Medulla oblongata (tissue), 1 donor: Measurements from ENCODE around the gene DAB2.

Source experiments
- DNase-seq: peaks from one replicate; pipeline ENCODE4 v3.0.0-alpha.2; 2015; ENCODE audit errors: extremely low spot score

The DAB2 gene

GRCh38 chr5:39447968-39448367, 23.2 kb upstream of the DAB2 start:
- no peak for DNase-seq

GRCh38 chr5:39447059-39447458, 22.3 kb upstream of the DAB2 start:
- DNase-seq, result no peak

DNA sequence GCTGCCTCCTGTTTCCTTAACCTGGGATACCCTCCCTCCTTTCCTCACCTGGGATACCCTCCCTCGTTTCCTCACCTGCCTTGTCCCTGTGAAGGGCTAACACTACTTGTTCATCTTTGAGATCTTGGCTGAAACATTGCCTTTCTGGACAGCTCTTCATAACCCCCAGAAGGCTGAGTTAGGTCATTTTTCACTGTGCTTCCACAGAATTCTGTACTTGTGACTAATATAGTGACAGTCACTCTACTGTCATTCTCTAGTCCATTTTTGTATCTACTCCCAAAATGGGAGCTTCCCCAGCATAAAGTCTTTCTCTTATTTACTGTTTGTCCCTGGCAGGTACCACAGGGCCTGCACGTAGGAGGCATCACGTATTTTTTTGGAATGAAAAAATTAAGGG, 21.5 kb upstream of the DAB2 start:
- no peak for DNase-seq

GRCh38 chr5:39443911-39444310, 19.1 kb upstream of the DAB2 start:
- DNase-seq, result no peak

GRCh38 chr5:39442991-39443390, 18.2 kb upstream of the DAB2 start:
- no peak for DNase-seq

- DNase-seq, result no peak
Observed at GRCh38 chr5:39441838-39442237, 17.1 kb upstream of the DAB2 start.

DNA sequence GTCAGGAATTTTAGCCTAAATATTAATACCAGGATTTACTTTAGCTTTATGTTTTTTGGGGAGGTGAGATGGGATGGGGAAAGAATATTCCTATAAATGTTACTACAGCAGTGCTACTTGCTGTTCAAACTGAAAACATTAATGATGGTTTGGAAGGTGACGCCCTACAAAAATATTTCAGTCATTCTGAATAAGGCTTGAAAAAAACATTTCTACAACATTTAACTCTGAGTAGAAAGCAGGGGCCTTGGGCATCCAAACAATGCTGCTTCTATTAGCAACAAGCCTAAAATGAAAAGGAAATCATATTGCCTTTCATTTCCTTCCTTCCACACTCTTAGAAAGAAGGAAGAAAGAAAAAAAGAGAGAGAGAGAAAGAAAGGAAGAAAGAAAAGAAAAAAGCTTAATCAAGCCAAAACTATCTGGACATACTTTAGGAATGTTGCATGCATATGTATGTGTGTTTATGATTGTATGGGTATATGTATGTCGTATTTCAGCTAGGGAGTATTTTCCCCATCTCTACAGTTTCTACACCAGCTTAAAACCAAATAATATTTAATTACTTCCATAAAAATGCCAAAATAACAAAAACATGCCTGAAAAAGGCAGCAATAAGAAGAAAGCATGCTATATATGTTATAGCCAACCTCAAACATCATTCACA, 16.3 kb upstream of the DAB2 start:
- DNase-seq, result no peak

DNA sequence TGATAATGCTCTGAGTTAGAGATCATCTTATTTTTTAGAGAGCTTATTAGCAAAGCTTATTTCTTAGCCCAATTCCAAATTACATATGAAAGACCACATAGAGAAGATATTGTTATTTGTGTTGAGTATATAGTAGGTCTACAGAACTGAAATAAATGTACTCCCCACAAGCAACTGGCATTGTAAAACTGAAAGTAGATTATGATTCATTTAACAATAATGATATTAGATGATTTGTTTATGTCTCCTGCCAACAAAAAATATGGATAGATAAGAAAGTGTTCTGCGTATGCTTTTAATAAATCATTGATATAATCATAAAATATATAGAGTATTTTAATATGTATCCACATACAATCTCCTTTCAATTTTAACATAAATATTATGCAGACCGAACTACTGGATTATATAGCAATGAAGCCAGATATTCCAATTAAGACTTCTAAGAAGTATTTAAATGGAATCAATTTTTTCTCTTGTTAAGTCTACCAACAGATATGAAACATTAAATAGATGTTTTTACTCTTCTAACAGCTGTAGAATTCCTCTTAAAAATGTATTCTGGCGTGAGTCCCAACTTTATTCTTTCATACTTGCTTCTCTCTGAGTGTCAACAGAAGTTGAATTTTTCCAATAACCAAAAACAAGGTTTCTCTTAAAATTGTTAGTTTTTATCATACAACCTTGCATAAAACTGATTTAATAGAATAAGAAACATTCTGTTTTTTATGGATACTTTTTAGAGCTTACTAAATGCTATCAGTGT, 15.6 kb upstream of the DAB2 start:
- DNase-seq, result no peak

DNA sequence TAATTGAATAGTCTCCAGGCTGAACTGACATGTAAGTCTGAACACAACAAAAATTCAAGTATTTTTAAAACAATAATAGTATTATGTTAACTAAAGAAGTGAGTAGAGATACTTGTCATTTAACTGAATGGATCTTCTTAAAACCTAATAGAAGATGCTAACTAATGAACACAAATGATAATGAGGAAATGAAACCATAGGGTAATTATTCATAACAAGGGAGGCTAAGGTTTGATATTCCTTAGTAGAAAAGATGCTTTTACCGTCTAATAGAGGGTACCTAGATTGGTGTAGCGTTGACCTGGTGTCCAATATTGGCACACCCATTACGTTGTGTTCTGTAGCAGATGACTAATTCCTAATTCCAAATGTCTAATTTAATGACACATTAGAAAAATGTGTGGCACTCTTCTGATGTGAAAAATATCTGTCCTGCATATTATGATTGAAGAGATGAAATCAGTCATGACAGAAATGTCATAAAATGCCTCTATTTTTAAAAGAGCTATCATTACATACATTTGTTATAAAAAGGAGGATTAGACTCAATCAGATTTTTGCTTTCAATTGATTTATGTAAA, 14.9 kb upstream of the DAB2 start:
- DNase-seq, result no peak

DNA sequence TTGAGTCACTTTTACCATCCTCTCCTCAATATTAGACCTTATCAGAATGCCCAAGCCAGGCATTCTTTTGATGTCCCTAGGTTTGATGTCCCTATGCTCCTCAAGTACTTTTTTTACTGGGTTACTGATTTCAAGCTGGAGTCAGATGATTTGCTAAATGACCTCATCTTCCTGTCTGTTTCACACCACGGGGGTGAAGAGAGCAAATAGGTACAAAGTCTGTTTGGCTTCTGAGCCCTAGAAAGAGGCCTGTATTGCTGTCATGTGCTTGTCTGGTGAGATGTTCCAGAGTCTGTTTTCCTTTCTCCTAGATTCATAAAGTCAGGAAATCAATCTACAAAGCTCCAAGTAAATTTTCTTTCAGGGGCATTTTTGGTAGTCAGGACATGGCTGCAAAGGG, 12.7 kb upstream of the DAB2 start:
- no peak for DNase-seq

- DNase-seq, result no peak
Observed at GRCh38 chr5:39433848-39434247, 9.1 kb upstream of the DAB2 start.

DNA sequence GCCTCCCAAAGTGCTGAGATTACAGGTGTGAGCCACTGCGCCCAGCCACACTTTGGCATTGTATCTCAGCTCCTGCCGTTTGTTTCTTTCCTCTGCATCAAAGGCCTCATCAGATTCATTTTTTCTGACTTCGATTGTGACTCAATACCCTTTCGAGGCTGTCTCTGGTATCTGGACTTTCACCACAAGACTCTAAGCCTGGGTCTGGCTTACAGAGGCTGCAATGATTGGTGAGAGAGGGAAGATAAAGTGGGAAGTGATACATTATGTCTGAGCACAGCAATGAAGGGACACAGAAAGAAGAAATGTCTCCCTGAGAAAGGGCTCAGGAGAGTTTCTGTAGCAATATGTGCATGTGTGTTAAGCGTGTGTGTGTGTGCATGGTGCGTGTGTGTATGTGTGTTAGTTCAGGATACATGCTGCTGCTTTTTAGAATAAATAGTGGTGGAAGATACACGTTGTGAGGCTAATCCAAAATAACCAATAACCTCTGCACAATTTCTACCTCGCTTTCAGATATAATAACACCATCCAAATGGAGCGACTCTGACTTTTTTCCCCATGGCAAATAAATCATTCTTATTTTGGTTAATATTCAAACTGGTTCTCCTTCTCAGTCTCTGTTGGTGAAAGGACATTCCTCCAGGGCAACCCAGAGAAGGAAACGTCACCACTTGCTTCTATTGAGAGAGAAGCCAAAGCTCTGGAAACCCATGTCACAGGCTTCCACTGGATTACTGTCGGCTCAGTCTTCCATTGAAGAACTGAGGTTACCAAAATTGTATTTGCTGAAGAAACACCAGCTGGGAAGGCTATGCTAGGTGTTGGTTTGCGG, 8.1 kb upstream of the DAB2 start:
- no peak for DNase-seq

- DNase-seq, result no peak
Observed at GRCh38 chr5:39430461-39430860, 5.7 kb upstream of the DAB2 start.

DNA sequence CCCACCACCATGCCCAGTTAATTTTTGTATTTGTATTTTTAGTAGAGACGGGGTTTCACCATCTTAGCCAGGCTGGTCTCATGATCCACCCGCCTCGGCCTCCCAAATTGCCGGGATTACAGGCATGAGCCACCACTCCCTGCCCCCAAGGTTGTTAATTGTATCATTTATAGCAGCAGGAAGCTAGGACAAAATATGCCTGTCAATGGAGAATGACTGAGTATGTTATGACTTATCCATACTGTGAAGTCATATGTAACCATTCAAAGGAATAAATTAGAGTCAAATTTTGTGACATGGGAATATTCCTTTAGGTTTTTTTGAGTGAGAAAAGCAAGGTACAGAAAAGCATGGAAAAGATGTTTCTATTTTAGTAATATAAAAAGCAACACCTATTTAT, 3.9 kb upstream of the DAB2 start:
- no peak for DNase-seq

DNA sequence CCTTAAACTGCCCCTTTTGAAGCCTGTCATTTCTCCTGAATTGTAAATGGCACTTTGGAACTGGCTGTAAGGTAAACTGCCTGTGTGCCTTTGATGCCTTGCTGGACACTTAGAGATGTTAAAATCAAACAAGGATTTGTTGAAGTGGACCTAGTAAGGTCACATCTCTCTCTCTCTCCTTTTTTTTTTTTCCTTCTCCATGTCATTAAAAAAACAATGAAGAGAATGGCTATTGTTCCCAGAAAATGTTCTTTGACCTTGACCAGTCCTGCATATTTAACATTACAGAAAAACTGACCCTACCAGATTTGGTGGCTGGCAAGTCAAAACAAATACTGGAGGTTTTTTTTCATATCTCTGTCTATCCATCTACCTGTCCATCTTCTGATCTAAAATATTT, 2.9 kb upstream of the DAB2 start:
- DNase-seq, result no peak

- no peak for DNase-seq
Observed at GRCh38 chr5:39427229-39427628, 2.4 kb upstream of the DAB2 start.

GRCh38 chr5:39426746-39427105, 1.9 kb upstream of the DAB2 start:
- DNase-seq, result no peak

DNA sequence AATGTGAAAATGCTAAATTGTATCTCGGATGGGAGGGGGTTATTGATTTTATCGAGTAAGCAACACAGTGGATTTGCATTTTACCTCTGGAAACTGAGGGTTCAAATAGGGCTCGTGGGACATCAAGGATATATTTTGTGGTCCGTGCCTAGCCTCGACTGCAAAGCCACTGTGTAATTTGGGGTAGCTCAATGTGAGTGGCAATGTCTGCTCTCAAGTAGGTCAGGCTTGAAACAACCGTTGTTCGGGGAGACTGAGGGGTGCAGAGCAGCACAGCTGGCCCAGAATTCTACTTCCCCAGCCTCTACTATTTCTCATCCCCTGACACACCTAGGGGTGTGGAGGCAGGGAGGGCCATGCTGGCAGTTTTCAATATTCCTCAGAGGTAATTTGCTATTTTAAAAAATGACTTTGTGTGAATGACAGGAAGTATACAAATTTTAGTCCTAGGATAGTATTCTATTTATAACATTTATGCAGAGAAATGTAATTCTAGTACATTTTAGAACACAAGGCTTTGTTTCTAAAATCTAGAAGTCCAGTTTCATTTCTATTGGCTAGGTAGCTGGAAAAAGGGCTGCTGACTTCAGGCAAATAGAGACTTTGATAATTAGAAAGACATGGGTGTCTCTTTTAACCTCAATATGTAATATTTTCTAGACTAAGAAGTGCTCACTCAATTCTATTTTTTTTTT, 1.4 kb upstream of the DAB2 start:
- DNase-seq, result no peak

- DNase-seq, result no peak
Observed at GRCh38 chr5:39423331-39423751, 1.4 kb downstream of the DAB2 start.

GRCh38 chr5:39422728-39423285, 2.0 kb downstream of the DAB2 start:
- no peak for DNase-seq

DNA sequence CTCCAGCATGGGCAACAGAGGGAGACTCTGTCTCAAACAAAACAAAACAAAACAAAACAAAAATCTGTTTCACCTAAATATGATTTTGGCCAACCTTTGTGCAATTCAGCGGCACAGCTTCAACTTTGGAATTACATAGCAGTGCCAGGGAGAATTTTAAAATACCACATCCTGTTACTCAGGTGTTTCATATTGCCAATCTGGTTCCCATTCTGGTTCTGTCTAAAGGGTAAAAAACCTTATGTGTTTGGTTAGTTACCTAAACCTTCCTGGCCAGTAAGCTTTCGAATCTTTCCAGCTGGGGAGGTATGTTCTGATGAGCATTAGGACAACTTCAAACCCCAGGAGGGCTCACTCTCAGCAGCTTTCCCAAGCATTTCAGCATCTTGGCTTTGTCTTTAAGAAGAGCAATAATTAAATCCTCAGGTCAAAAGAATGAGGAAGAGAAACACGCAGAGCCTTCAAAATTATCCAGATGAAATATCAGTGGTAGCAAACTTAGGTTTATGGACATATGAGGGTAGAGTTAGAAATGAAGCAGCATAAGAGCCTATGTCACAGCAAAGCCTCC, 2.7 kb downstream of the DAB2 start:
- DNase-seq, result no peak
